ENCODE results near the gene POLR1A. TPM values are rescaled to one million over a fixed set of nuclear protein-coding genes. Genes with fewer than 3 reads are reported as not detected.

POLR1A gene
- total and polyA plus RNA-seq, 2 of the 13 experiments (the other 11 are each of a cell fraction or from before 2014, with no cell fraction given), result 7.2 to 39.9 TPM

DNA sequence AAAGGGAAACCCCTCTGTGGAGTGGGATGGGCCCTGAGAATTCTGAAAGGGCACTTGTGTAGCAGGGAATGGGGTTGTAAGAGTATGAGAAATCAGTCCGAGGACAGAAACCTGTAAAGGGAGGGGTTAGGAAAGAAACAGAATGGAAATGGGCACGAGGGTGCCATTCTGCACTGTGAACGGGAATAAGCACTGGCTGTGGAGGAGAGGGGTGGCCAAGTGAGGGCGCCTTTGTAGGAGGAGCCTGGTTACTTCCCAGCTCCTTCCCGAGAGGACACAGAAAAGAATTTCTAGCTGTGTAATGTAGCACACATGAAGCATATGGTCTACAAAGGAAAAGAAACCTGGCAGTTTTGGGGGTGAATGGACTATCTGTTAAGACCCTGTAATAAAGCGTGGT lies 53.4 kb downstream of the POLR1A start (continued):
- TF ChIP-seq ATM (IDR thresholded peaks at IDR 0.05; ENCODE audit: borderline replicate concordance) (no peak), ZSCAN31 (CRISPR knock-in tag; IDR thresholded peaks at IDR 0.05; ENCODE audit: low read depth) (no peak), PHF5A (CRISPR knock-in tag; IDR thresholded peaks at IDR 0.05; ENCODE audit: low read depth, unreplicated experiment) (no peak), KLF6 (CRISPR knock-in tag; IDR thresholded peaks at IDR 0.05) (no peak)
- TF ChIP-seq, protein P1, sequence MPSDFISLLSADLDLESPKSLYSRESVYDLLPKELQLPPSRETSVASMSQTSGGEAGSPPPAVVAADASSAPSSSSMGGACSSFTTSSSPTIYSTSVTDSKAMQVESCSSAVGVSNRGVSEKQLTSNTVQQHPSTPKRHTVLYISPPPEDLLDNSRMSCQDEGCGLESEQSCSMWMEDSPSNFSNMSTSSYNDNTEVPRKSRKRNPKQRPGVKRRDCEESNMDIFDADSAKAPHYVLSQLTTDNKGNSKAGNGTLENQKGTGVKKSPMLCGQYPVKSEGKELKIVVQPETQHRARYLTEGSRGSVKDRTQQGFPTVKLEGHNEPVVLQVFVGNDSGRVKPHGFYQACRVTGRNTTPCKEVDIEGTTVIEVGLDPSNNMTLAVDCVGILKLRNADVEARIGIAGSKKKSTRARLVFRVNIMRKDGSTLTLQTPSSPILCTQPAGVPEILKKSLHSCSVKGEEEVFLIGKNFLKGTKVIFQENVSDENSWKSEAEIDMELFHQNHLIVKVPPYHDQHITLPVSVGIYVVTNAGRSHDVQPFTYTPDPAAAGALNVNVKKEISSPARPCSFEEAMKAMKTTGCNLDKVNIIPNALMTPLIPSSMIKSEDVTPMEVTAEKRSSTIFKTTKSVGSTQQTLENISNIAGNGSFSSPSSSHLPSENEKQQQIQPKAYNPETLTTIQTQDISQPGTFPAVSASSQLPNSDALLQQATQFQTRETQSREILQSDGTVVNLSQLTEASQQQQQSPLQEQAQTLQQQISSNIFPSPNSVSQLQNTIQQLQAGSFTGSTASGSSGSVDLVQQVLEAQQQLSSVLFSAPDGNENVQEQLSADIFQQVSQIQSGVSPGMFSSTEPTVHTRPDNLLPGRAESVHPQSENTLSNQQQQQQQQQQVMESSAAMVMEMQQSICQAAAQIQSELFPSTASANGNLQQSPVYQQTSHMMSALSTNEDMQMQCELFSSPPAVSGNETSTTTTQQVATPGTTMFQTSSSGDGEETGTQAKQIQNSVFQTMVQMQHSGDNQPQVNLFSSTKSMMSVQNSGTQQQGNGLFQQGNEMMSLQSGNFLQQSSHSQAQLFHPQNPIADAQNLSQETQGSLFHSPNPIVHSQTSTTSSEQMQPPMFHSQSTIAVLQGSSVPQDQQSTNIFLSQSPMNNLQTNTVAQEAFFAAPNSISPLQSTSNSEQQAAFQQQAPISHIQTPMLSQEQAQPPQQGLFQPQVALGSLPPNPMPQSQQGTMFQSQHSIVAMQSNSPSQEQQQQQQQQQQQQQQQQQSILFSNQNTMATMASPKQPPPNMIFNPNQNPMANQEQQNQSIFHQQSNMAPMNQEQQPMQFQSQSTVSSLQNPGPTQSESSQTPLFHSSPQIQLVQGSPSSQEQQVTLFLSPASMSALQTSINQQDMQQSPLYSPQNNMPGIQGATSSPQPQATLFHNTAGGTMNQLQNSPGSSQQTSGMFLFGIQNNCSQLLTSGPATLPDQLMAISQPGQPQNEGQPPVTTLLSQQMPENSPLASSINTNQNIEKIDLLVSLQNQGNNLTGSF (CRISPR knock-in tag; IDR thresholded peaks at IDR 0.05), result no peak

DNA sequence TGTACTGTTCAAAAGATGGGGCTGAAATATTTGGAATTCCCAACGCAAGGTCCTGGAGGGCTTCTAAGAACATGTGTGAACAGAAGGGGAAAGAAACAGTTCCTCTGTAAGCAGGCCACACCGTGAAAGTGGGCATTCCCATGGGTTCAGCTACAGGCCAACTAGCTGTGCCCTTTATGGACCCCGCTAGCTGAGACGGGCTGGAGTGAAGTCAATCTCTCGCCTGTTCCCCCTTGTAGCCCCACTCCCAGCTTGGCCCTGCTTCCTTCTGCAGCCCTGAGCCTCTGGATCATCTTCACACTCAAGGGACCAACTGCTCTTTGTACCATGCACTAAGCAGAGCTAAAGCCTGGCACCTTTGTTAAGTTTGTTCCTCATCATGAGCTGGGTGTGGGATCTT lies 55.4 kb downstream of the POLR1A start:
- Histone ChIP-seq H3K27ac (ENCODE audit: extremely low read length, insufficient read depth, low read length) (no peak overlapping the region), H4K20me1 (ENCODE audit: insufficient read depth, low read length) (no peaks in the 10 kb centered on the region), H3K36me3 (replicated peaks in 1 of 2; ENCODE audit: control insufficient read depth in 1 of 2, insufficient read depth in 2 of 2, low read length in 2 of 2) (peaks cover 52 to 91% of the 10 kb centered on the region in 2 experiments), H3K9me3 (ENCODE audit: low read length) (no peaks in the 10 kb centered on the region), H3K9ac (ENCODE audit: insufficient read depth, low read depth, low read length) (no peak overlapping the region), H3K79me2 (ENCODE audit: insufficient read depth, low read length) (no peaks in the 10 kb centered on the region), H3K4me1 (ENCODE audit: insufficient read depth, low read length) (0 out of 2 replicates have a peak, but pooled peaks cover 6% of the 10 kb centered on the region), H3K4me2 (ENCODE audit: low read depth, low read length) (no peak overlapping the region), H3K27me3 (ENCODE audit: control insufficient read depth in 1 of 2, insufficient read depth in 2 of 2, low read length in 2 of 2) (no peaks in the 10 kb centered on the region), H3K4me3 (replicated peaks in 1 of 3; ENCODE audit: insufficient read depth in 1 of 3, low read depth in 2 of 3, low read length in 3 of 3) (no peak overlapping the region), H2AFZ (ENCODE audit: low read length) (no peak overlapping the region)
- in situ Hi-C loops (cut with HindIII; ENCODE audit: extremely low pct_ligation_motif_present, low pct_unique_long_range_greater_than_20kb) (no loop called here), intact Hi-C loops (cut with micrococcal nuclease; ENCODE audit: unreplicated experiment) (no loop called here)
- no TSS peak for BruUV-seq (replicated peaks)
- no peak for DNase-seq (ENCODE audit: low spot score)
- no peak for FAIRE-seq
- TF ChIP-seq, protein P2, sequence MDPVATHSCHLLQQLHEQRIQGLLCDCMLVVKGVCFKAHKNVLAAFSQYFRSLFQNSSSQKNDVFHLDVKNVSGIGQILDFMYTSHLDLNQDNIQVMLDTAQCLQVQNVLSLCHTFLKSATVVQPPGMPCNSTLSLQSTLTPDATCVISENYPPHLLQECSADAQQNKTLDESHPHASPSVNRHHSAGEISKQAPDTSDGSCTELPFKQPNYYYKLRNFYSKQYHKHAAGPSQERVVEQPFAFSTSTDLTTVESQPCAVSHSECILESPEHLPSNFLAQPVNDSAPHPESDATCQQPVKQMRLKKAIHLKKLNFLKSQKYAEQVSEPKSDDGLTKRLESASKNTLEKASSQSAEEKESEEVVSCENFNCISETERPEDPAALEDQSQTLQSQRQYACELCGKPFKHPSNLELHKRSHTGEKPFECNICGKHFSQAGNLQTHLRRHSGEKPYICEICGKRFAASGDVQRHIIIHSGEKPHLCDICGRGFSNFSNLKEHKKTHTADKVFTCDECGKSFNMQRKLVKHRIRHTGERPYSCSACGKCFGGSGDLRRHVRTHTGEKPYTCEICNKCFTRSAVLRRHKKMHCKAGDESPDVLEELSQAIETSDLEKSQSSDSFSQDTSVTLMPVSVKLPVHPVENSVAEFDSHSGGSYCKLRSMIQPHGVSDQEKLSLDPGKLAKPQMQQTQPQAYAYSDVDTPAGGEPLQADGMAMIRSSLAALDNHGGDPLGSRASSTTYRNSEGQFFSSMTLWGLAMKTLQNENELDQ (CRISPR knock-in tag; IDR thresholded peaks at IDR 0.05; ENCODE audit: borderline replicate concordance), result no peak
- TF ChIP-seq NR2C2 (CRISPR knock-in tag; IDR thresholded peaks at IDR 0.05; ENCODE audit: borderline replicate concordance), result no peak
- no peak for TF ChIP-seq ZNF121 (CRISPR knock-in tag; IDR thresholded peaks at IDR 0.05)
- TF ChIP-seq ISL2 (CRISPR knock-in tag; IDR thresholded peaks at IDR 0.05), result no peak
- TF ChIP-seq ZNF260 (CRISPR knock-in tag; IDR thresholded peaks at IDR 0.05; ENCODE audit: borderline replicate concordance, low read depth), result no peak
- POLR2A ChIA-PET, result no interaction called here
- CTCF ChIA-PET (ENCODE audit: low intra/inter-chr PET ratio, low total read pairs), result no interaction called here
- WGBS (ENCODE audit: low lambda C conversion rate), result 96% methylated on average over 5 of the region's 5 CpGs
- no peak for ATAC-seq
